Limb (tissue), 2 donors: ENCODE measurements around the gene TAPBPL.
"Not testable (repeated sequence)": the region's sequence is repeated elsewhere in the genome, so short reads cannot be mapped to it uniquely, and the experiment has no call there.

Experiments
- DNase-seq, 2 donors: peaks; one replicate each; pipeline ENCODE4 v3.0.0-alpha.2; 2016; ENCODE audit errors: extremely low spot score in 2 of 2

The TAPBPL gene

DNA sequence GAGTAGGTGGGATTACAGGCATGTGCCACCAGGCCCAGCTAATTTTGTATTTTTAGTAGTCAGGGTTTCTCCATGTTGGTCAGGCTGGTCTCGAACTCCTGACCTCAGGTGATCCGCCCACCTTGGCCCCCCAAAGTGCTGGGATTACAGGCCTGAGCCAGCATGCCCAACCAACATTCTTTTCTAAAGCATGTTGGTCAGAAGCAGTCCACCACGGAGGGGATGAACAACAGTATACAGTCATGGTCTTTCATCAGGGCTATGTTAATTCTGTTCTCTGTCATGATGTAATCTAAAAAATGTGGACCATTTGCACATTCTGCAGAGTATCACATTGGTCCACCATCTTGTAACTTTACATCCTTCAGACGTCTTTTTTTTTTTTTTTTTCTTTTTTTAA, 37.6 kb downstream of the TAPBPL start:
- DNase-seq: no peak

GRCh38 chr12:6490673-6491072, 38.8 kb downstream of the TAPBPL start:
- not testable (repeated sequence) for DNase-seq

DNA sequence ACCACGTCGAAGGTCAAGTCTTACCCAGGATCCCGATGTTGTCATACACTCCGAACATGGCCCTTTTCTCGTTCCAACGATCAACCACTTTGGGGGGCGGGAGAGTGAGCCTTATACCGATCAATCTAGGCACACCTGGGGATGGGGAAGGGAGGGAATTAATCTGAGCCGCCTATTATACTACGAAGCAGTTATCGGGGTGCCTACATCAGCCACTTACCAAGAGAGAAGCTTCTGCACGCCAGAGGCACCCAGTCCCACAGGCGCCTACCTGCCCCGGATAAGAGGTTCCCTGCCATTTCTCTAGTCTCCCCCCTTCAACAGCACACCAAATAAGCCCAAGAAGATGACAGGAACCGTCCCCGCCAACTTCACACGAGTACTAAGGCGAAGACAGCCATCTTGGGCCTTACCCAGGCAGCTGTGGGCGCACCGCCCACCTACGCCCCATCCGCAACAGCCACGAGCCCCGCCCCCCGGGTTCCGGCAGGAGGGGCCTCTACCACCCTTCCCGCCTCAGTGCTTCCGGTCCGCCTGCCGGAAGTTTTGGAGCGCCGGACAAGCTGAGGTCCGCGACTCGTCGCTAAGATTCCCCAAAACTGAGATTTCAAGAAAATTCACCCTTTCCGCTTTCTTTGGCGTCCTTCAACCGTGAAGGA, 41.1 kb downstream of the TAPBPL start, which contains the start of gene MRPL51:
MRPL51 (minus strand) TSS at position 425 of the 659 bp plus-strand sequence; CDS start at position 299, 126 bp downstream.
- DNase-seq: peak; percentile 97

- peak; percentile 94 to 98 for DNase-seq
Measured at GRCh38 chr12:6493497-6494257, 41.8 kb downstream of the TAPBPL start, which contains the start of gene NCAPD2. Gene NCAPD2 (plus strand): TSS chr12:6494102. CDS start chr12:6495099, 997 bp downstream.

GRCh38 chr12:6494258-6494743, 42.5 kb downstream of the TAPBPL start:
- peak in 1 of 2 donors; percentile 14 for DNase-seq

DNA sequence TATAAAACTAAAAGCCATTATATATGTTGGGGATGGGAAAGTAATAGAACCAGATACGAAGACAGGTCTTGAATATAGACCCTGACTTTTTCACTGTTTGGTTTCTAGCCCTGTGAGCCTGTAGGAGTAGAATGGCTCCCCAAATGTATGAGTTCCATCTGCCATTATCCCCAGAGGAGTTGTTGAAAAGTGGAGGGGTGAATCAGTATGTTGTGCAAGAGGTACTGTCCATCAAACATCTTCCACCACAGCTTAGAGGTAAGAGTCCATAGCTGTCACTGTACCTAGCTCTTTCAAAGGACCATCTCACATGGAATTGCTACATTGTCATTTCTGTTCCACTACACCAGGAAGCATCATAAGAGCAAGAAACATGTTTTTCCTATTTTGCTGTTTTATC, 43.1 kb downstream of the TAPBPL start:
- DNase-seq: no peak

DNA sequence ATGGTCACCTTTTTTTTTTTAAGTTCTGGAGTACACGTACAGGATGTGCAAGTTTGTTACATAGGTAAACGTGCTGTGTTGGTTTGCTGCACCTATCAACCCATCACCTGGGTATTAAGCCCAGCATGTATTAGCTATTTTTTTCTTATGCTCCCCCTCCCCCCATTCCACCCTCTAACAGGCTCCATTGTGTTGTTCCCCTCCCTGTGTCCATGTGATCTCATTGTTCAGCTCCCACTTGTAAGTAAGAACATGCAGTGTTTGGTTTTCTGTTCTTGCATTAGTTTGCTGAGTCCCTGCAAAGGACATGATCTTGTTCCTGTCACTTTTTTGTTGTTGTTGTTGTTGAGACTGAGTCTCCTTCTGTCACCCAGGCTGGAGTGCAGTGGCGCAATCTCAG, 45.4 kb downstream of the TAPBPL start:
- not testable (repeated sequence) for DNase-seq

GRCh38 chr12:6500466-6500865, 48.6 kb downstream of the TAPBPL start:
- DNase-seq: no peak

- no peak for DNase-seq
Measured at GRCh38 chr12:6507102-6507998, 55.5 kb downstream of the TAPBPL start.

GRCh38 chr12:6508087-6508486, 56.2 kb downstream of the TAPBPL start:
- no peak for DNase-seq
